Stimulated activated CD4-positive, alpha-beta T cell treated with anti-CD3 and anti-CD28 coated beads, Interleukin-1b, Interleukin-23, amount 100 ng/mL, for 1 hour (primary cell): Measurements from ENCODE around the gene ECI1.

Source experiments
- DNase-seq, 2 donors: peaks; one replicate each; pipeline ENCODE4 v3.0.0-alpha.2; 2020; ENCODE audit warnings: low read depth in 2 of 2

Gene ECI1

GRCh38 chr16:2251296-2252111, at the start of gene ECI1:
ECI1 (minus strand) TSS chr16:2251587; CDS start chr16:2251566, 21 bp downstream.
- peak; percentile 51 to 58 for DNase-seq

GRCh38 chr16:2299915-2300192, 48.5 kb upstream of the ECI1 start:
- DNase-seq = no peak

- DNase-seq = no peak
Measured at GRCh38 chr16:2299121-2299914, 47.9 kb upstream of the ECI1 start.

GRCh38 chr16:2298621-2299020, 47.2 kb upstream of the ECI1 start:
- no peak for DNase-seq

GRCh38 chr16:2297506-2297860, 46.1 kb upstream of the ECI1 start:
- DNase-seq = no peak

GRCh38 chr16:2296661-2297505, 45.5 kb upstream of the ECI1 start:
- no peak for DNase-seq

GRCh38 chr16:2295056-2295798, 43.8 kb upstream of the ECI1 start:
- DNase-seq = no peak

GRCh38 chr16:2292221-2292620, 40.8 kb upstream of the ECI1 start:
- DNase-seq = no peak

GRCh38 chr16:2289282-2289681, 37.9 kb upstream of the ECI1 start:
- DNase-seq = no peak

GRCh38 chr16:2288726-2289125, 37.3 kb upstream of the ECI1 start:
- no peak for DNase-seq

- no peak for DNase-seq
Measured at GRCh38 chr16:2287916-2288547, 36.6 kb upstream of the ECI1 start.

GRCh38 chr16:2286550-2286949, 35.2 kb upstream of the ECI1 start:
- no peak for DNase-seq

GRCh38 chr16:2285731-2286191, 34.4 kb upstream of the ECI1 start:
- DNase-seq = no peak

GRCh38 chr16:2284797-2285576, 33.6 kb upstream of the ECI1 start:
- no peak for DNase-seq

- no peak for DNase-seq
Measured at GRCh38 chr16:2284001-2284770, 32.8 kb upstream of the ECI1 start.

- DNase-seq = no peak
Measured at GRCh38 chr16:2282866-2283555, 31.6 kb upstream of the ECI1 start.

GRCh38 chr16:2282262-2282661, 30.9 kb upstream of the ECI1 start:
- DNase-seq = no peak

GRCh38 chr16:2280981-2281542, 29.7 kb upstream of the ECI1 start:
- no peak for DNase-seq

GRCh38 chr16:2280461-2280860, 29.1 kb upstream of the ECI1 start:
- no peak for DNase-seq
